GM18498 (cell line): Measurements from ENCODE around the gene GPR78.

ENCODE experiments used
- ATAC-seq: cut with Tn5 transposase; IDR thresholded peaks from one replicate; pipeline ENCODE4 v1.9.1; 2021; ENCODE audit warnings: mild to moderate bottlenecking, moderate library complexity; ENCODE audit not compliant: unreplicated experiment

The GPR78 gene

DNA sequence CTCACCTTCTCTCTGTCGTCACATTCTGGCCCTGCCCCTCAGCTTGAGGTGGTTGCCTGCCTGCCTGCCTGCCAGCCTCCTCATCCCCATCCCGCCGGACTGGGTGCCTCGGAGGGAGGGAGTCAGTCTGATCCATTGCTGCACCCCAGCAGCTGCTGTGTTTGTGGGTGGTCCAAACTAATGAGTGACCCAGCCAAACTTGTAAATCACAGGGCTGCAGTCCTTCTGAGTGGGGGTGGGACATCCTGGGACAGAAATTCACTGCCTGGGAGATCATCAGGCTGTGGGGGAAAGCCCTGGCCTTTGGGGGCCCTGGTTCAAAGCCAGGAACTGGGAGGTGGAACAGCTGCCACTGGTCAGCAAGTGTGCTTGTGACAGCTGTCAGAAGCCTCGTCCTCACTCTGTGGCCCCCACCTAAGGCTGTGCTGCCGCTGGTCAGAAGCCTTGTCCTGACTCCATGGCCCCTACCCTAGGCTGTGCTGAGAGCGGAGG lies 5.6 kb downstream of the GPR78 start:
- ATAC-seq, result no peak

GRCh38 chr4:8586246-8586645 lies 6.1 kb downstream of the GPR78 start:
- no peak for ATAC-seq

GRCh38 chr4:8586671-8587468 lies 6.7 kb downstream of the GPR78 start:
- no peak for ATAC-seq

DNA sequence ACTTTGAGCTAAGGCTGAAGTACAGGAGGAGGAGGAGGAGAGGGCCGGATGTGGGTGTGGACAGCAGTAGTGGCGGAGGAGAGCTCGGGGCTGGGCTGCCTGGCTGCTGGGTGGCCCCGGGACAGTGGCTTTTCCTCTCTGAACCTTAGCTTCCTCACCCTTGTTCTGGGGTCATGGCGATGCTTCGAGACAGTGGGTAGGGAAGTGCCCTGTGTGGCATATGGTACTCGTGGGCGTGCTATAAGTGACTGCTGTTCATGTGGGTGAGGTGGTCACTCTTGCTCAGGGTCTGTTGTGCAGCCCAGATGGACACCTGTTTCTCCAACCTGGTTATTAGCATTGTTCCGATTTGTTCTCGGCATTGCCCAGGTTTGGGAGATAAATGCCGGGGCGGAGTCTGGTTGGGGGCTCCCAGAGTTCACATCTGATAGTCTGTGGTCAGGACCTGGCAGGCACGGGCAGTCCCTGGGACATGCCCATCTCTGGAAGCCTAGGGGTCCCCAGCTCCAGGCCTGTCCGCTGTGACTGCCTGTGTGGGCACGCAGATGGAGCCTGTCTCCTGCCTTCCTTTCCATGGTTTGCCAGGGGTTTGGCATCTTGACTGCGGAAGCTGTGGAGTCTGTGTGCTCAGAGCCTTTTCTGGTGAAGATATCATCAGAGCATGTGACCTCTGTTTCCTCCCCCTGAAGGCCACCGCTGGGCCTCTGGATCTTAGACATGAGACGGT lies 7.4 kb downstream of the GPR78 start:
- ATAC-seq, result no peak

DNA sequence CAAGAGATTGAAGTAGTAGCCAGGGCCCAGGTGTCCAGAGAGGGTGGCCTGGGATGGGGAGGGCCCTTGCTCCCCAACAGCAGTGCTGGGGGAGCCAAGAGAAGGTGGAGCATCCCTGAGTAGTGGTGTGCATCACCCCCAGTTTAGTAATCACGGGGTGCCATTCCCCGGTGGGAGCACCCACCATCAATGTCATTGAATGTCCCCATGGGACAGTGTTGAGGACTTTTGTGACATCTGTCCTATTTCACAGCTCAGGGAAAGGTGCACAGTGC lies 7.9 kb downstream of the GPR78 start:
- no peak for ATAC-seq

GRCh38 chr4:8589336-8589735 lies 9.1 kb downstream of the GPR78 start:
- no peak for ATAC-seq

- ATAC-seq, result no peak
Observed at GRCh38 chr4:8589823-8590545, 9.8 kb downstream of the GPR78 start.

GRCh38 chr4:8590546-8590880 lies 10.3 kb downstream of the GPR78 start:
- no peak for ATAC-seq

DNA sequence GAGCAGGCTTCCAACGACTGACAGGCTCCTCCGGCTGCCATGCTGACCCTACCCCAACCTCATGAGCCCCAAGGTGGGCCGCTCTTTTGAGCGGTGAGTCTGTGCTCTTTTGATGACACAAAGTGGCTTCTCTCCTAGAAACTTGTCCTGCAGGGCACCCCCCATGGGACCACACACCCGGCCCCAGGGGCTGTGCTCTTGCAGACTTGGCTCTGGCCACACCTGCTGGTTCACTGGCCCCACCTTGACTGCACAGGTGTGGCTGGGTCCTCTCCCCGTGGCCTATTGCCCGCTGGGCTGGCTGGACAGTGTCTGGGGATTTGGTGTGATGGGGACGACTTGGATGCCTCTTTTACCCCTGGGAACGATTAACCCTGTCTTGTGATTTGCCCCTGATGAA lies 10.9 kb downstream of the GPR78 start:
- no peak for ATAC-seq

GRCh38 chr4:8591626-8592365 lies 11.6 kb downstream of the GPR78 start:
- ATAC-seq, result no peak

- ATAC-seq, result no peak
Observed at GRCh38 chr4:8592366-8593263, 12.4 kb downstream of the GPR78 start, which contains the start of gene CPZ. Gene CPZ, plus strand, starts transcription at chr4:8592765. Its CDS starts 69 bp downstream, at chr4:8592834.

DNA sequence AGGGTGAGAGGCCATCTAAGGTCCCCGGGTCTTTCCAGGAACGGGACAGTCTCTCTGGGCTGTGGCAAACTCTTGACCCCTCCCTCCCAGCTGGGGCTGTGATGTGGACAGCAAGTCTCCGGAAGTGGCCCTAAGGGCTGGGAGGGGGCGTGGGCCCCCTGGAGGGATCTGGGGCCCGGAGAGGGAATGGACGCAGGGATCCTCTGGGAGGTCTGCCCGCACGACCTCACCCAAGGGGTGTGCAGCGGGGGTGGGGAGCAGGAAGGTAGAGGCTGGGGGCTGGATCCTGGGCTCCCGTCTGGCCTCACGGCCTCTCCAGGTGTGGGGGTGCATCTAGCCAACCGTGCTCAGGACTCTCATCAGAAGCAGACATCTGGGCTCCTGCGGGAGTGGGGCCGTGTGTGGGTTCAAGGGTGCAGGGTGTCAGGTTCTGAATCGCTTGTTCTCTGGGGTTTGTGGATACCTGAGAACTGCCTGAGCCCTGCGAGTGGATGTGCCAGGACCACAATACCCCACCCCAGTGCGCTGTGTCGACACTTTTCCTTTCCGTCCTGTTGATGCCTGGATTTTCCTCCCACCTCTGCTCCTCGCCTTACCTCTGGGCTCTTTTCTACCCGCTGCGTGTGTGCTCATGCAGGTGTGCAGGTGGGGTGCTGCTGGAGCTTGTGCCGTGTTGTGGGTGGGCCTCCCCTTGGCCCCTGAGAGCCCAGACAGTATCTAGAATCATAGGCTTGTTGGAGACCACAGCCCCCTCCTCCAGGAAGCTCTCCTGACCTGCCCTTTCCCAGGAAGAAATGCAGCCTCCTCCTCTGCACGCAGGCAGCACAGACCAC lies 13.3 kb downstream of the GPR78 start:
- ATAC-seq, result no peak

GRCh38 chr4:8594097-8595038 lies 14.2 kb downstream of the GPR78 start:
- ATAC-seq, result no peak

DNA sequence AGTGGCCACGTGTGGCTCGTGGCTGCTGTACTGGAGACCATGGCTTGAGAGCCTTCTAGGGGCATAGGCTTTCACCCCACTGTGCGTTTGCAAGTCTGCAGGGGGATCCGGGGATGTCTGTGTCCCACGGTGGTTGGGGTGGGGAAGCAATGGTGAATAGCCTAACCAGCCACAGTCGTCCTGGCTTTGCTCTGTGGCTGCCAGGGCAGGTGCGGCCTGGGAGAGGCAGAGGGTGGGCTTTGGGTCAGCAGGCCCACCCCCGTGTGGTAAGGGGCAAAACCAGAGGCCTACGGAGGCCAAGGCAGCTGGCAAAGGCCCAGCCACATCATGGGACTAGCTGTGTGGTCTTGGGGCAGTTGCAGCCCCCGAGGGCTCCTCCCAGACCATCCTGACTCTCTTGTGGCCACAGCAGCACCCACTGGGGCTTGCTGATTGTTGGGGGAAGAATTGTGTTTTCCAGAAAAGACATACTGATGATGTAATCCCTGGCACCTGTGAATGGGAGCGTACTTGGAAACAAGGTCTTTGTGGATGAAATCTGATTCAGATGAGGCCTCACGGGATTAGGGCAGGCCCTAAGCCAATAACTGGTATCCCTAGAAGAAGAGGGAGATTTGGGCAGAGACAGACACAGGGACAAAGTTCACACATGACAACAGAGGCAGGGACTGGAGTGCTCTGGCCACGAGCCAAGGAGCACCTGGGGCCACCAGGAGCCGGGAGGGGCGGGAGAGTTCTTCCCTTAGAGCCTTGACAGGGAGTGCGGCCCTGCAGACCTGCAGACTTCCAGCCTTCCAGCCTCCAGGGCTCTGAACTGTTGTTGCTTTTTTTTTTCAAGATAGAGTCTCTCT lies 15.3 kb downstream of the GPR78 start:
- no peak for ATAC-seq

- no peak for ATAC-seq
Observed at GRCh38 chr4:8596891-8597290, 16.7 kb downstream of the GPR78 start.

GRCh38 chr4:8597319-8597718 lies 17.1 kb downstream of the GPR78 start:
- ATAC-seq, result no peak

DNA sequence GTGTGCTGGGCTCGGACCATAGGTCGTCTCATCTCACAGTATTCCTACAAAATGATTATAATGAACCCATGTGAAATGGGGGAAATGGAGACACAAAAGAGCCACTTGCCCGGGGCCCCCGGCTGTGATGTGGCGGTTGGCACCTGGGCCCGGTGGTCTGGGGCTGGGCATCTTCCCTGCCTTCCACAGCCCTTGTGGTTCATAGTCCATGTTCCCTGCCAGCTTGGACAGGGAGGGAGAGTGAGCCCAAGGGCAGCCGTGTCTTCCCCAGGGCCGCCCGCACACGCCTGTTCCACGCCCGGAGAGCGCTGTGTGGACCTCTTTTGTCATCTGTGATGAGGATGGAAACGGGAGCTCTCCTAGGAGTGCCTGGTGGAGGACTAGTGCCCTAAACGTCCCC lies 17.6 kb downstream of the GPR78 start:
- no peak for ATAC-seq
